ENCODE data around the gene VPS45.

The VPS45 gene

DNA sequence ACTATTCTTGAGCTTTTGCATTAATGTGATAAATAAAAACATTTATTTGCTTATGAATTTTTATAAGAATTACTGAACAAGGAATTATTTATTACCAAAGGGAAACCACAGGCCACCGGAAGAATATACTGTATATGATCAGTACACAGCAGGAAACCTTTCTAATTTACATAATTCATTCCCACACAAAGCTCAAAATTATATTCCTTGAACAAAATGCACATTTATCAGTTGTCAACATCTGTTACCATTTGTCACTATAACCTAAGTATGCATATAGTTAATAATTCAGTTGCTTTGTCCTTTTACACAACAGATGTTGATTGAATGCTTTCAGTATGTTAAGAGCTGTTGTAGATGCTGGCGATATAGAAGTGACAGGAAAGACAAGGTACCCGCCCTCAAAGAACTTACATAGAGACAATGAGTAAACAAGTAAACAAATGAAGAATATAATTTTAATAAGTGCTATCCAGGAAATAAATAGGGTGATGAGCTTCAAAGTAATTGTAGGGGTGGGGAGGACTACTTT lies 27.2 kb downstream of the VPS45 start:
- Histone ChIP-seq H3K27me3 (replicated peaks; ENCODE audit: control insufficient read depth, insufficient read depth, low read length) (no peaks in the 10 kb centered on the region), H3K4me3 (replicated peaks; ENCODE audit: low read depth, low read length) (no peak overlapping the region), H3K36me3 (ENCODE audit: control insufficient read depth, insufficient read depth, low read length) (no peaks in the 10 kb centered on the region; the same call in 1 of the 2 replicates)
- DNase-seq (ENCODE audit: extremely low read depth, insufficient read length) = no peak
- TF ChIP-seq, protein P1, sequence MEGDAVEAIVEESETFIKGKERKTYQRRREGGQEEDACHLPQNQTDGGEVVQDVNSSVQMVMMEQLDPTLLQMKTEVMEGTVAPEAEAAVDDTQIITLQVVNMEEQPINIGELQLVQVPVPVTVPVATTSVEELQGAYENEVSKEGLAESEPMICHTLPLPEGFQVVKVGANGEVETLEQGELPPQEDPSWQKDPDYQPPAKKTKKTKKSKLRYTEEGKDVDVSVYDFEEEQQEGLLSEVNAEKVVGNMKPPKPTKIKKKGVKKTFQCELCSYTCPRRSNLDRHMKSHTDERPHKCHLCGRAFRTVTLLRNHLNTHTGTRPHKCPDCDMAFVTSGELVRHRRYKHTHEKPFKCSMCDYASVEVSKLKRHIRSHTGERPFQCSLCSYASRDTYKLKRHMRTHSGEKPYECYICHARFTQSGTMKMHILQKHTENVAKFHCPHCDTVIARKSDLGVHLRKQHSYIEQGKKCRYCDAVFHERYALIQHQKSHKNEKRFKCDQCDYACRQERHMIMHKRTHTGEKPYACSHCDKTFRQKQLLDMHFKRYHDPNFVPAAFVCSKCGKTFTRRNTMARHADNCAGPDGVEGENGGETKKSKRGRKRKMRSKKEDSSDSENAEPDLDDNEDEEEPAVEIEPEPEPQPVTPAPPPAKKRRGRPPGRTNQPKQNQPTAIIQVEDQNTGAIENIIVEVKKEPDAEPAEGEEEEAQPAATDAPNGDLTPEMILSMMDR (IDR thresholded peaks at IDR 0.05; ENCODE audit: insufficient read depth, low read length, poor library complexity, severe bottlenecking) = no peak

DNA sequence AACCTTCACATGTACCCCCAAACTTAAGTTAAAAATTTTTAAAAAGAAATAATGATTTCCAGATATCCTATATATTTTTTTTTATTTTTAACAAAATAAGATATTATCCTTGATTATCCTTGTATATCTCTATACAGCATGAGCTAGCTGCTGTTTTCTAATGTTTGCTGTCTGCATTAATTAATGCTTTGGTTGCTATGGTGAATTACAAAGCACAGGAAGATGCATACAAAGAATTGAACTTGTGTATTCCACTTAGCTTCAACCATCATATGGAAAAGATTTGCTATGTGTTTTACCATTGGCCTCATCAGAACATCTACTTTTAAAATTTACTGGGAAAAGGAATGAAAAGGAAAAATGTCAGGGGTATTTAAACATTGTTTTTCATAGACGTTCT lies 35.4 kb downstream of the VPS45 start:
- Histone ChIP-seq H3K27me3 (replicated peaks; ENCODE audit: control insufficient read depth, insufficient read depth, low read length) (no peaks in the 10 kb centered on the region), H3K36me3 (ENCODE audit: control insufficient read depth, insufficient read depth, low read length) (no peaks in the 10 kb centered on the region), H3K4me3 (replicated peaks; ENCODE audit: low read depth, low read length) (no peak overlapping the region)
- TF ChIP-seq, protein P1 (IDR thresholded peaks at IDR 0.05; ENCODE audit: insufficient read depth, low read length, poor library complexity, severe bottlenecking) = no peak
- DNase-seq (ENCODE audit: extremely low read depth, insufficient read length) = no peak

DNA sequence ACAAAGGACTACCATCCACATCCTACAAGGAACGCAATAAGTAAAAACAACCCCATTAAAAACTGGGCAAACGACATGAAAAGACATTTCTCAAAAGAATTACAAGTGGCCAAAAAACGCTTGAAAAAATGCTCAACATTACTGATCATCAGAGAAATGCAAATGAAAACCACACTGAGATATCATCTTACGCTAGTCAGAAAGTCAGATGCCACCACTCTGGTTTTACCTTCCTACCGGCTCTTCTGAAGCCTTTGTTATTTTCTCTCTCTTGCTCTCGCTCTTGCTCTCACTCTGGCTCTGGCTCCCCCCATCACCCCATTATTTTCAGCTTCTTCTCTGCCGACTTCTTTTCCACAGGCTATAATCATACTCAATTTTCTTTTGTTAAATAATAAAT lies 38.8 kb downstream of the VPS45 start:
- TF ChIP-seq, protein P1 (IDR thresholded peaks at IDR 0.05; ENCODE audit: insufficient read depth, low read length, poor library complexity, severe bottlenecking) = no peak
- DNase-seq (ENCODE audit: extremely low read depth, insufficient read length) = no peak
- Histone ChIP-seq H3K27me3 (replicated peaks; ENCODE audit: control insufficient read depth, insufficient read depth, low read length) (no peaks in the 10 kb centered on the region), H3K36me3 (ENCODE audit: control insufficient read depth, insufficient read depth, low read length) (no peaks in the 10 kb centered on the region), H3K4me3 (replicated peaks; ENCODE audit: low read depth, low read length) (no peak overlapping the region)

DNA sequence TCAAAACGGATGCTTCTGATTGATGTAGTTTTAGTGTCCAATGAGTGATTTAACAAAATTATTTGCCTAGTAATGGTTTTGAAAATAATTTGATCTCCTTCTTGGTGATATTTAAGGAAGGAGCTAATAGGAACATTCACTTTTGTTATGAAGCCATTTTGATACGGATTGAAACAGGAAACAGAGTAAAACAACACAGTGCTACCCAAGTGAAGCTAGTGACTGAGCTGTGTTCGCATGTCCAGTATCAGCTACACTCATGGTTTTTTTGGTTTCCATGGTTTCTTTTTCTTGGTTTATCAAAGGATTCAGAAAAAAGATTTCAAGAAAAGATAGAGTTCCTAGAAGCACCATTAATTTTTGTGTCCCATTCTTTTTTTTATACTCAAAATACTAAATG lies 42.0 kb downstream of the VPS45 start:
- no peak overlapping the region for H3K4me3 ChIP-seq (replicated peaks; ENCODE audit: low read depth, low read length)
- H3K27me3 ChIP-seq (replicated peaks; ENCODE audit: control insufficient read depth, insufficient read depth, low read length) = no peaks in the 10 kb centered on the region
- no peak for DNase-seq (ENCODE audit: extremely low read depth, insufficient read length)
- TF ChIP-seq, protein P1 (IDR thresholded peaks at IDR 0.05; ENCODE audit: insufficient read depth, low read length, poor library complexity, severe bottlenecking) = no peak
- H3K36me3 ChIP-seq (ENCODE audit: control insufficient read depth, insufficient read depth, low read length) = peaks cover 3% of the 10 kb centered on the region

DNA sequence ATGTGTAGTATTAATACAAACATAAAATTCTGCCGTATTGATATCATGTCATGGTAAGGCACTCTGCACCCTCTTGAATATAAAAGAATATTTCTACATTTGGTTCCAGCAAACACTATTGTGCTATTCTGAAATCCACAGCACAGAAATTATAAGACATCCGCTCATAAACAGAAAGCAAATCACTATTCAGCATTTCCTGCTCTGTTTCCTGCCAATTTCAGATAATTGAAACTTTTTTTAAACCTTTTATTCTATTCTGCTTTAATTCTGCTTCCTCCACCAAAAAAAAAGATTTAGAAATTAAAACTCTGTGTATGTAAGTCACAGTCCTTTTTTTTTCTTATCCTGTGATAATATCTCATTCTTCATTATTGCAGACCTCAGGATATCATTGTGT lies 42.5 kb downstream of the VPS45 start:
- H3K4me3 ChIP-seq (replicated peaks; ENCODE audit: low read depth, low read length) = no peak overlapping the region
- no peaks in the 10 kb centered on the region for H3K27me3 ChIP-seq (replicated peaks; ENCODE audit: control insufficient read depth, insufficient read depth, low read length)
- H3K36me3 ChIP-seq (ENCODE audit: control insufficient read depth, insufficient read depth, low read length) = peaks cover 3% of the 10 kb centered on the region
- TF ChIP-seq, protein P1 (IDR thresholded peaks at IDR 0.05; ENCODE audit: insufficient read depth, low read length, poor library complexity, severe bottlenecking) = no peak
- no peak for DNase-seq (ENCODE audit: extremely low read depth, insufficient read length)

DNA sequence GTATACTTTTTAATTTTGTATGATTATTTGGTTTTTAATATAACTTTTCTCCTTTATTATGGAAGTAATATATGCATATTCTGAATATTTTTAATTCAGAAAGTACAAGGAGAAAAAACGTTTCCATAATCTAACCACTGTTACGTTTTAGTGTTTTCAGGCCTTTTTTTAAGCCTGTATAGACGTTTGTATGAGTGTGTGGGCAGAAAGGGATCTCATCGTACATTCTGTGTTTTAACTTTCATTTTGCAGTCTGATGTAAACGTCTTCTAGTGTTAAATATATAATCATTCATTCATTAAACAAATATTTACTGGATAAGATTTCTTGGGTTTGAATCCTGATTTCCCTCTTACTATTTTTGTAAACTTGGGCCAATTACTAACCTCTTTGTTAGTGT lies 44.1 kb downstream of the VPS45 start:
- no peak overlapping the region for H3K4me3 ChIP-seq (replicated peaks; ENCODE audit: low read depth, low read length)
- DNase-seq (ENCODE audit: extremely low read depth, insufficient read length) = no peak
- H3K36me3 ChIP-seq (ENCODE audit: control insufficient read depth, insufficient read depth, low read length) = peaks cover 3% of the 10 kb centered on the region
- no peaks in the 10 kb centered on the region for H3K27me3 ChIP-seq (replicated peaks; ENCODE audit: control insufficient read depth, insufficient read depth, low read length)
- TF ChIP-seq, protein P1 (IDR thresholded peaks at IDR 0.05; ENCODE audit: insufficient read depth, low read length, poor library complexity, severe bottlenecking) = no peak
